Activated T-cell treated with anti-CD3 and anti-CD28 coated beads, Interleukin-2, amount 50 U/mL, for 1 hour (primary cell): ENCODE results near the gene KDM4B.
A peak's percentile ranks its signal among the peaks of the same experiment; 100 is the strongest.

ENCODE experiments used
- DNase-seq: peaks from one replicate; pipeline ENCODE4 v3.0.0-alpha.2; 2020

Gene KDM4B

GRCh38 chr19:4986056-4986455 lies 17.1 kb downstream of the KDM4B start:
- no peak for DNase-seq

GRCh38 chr19:4986471-4986891 lies 17.6 kb downstream of the KDM4B start:
- no peak for DNase-seq

GRCh38 chr19:4987256-4987655 lies 18.3 kb downstream of the KDM4B start:
- DNase-seq: no peak

GRCh38 chr19:4987692-4988370 lies 18.9 kb downstream of the KDM4B start:
- DNase-seq: no peak

GRCh38 chr19:4988770-4989251 lies 19.9 kb downstream of the KDM4B start:
- no peak for DNase-seq

GRCh38 chr19:4990306-4990705 lies 21.4 kb downstream of the KDM4B start:
- DNase-seq: no peak

GRCh38 chr19:4991538-4991937 lies 22.6 kb downstream of the KDM4B start:
- DNase-seq: no peak

DNA sequence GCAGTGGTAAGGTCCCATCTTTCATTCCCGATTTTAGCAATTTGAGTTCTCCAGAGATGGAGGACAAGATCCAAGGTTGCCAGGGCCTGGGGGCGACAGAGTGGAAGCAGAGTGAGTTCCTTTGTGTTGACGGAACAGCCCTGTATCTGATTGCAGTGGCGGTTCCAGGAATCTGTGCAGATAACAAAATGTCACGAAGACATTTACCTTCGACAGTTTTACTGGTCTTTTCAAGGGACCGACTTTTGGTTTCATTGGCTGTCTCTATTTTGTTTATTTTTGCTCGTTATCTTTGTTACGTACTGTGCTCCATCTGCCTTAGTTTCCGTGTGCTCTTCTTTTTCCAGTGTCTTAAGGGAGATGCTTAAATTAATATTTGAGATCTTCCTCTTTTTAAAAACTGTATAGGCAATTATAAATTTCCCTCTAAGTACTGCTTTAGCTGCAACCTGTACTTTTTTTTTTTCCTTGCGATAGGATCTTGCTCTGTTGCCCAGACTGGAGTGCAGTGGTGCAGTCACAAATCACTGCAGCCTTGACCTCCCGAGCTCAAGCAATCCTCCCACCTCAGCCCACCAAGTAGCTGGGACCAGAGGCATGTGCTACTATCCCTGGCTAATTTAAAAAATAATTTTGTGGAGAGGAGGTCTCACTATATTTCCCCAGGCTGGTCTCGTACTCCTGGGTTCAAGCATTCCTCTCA lies 23.2 kb downstream of the KDM4B start:
- DNase-seq: no peak

- DNase-seq: no peak
These were observed 24.8 kb downstream of the KDM4B start for GRCh38 chr19:4993683-4994082.

DNA sequence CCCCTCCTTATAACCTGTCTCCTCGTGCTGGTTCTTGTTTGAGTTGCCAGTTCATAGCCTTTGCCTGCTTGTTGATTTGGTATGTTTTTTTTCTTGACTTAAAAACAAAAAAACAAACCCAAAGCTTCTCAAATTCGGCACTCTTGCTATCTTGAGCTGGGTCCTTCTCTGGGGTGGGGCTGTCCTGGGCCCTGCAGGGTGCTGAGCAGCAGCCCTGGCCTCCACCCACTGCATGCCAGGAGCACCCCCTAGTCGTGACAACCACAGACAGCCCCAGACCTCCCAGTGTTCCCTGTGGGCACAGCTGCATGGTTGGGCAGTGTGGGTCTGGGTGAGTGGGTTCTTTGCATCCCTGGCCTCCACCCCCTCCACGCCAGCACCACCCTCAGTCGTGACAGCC lies 27.8 kb downstream of the KDM4B start:
- DNase-seq: no peak

- no peak for DNase-seq
These were observed 28.4 kb downstream of the KDM4B start for GRCh38 chr19:4997297-4997696.

- DNase-seq: no peak
These were observed 31.3 kb downstream of the KDM4B start for GRCh38 chr19:5000120-5000611.

DNA sequence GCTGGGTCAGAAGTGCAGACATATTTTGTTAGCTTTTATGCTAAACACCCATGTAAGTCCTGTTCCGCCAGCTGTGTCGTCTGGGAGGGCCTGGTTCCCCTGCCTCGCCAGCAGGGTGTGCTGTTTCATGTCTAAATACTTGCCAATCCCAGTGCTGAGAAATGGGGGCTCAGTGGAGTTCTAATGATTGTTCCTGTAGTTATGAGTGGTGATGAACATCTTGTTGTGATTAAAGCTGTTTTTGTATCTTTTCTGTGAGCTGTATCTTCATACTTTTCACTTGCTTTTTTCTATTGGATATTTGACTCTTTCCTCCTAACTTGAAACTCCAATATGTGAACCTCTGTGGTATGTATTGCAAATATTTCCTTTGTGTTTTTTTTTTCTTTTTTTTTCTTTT lies 32.7 kb downstream of the KDM4B start:
- peak; percentile 34 for DNase-seq

DNA sequence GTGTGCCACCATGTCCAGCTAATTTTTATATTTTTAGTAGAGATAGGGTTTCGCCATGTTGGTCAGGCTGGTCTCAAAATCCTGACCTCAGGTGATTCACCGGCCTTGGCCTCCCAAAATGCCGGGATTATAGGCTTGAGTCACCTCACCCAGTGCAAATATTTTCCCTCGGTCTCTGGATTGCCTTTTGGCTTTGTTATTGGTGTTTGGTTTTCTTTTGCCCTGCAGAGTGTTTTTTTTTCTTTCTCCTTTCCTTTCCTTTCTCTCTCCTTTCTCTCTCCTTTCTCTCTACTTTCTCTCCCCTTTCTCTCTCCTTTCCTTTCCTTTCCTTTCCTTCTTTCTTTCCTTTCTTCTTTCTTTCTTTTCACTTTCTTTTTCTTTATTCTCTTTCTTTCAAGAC lies 33.2 kb downstream of the KDM4B start:
- no peak for DNase-seq

- DNase-seq: no peak
These were observed 34.9 kb downstream of the KDM4B start for GRCh38 chr19:5003781-5004180.

DNA sequence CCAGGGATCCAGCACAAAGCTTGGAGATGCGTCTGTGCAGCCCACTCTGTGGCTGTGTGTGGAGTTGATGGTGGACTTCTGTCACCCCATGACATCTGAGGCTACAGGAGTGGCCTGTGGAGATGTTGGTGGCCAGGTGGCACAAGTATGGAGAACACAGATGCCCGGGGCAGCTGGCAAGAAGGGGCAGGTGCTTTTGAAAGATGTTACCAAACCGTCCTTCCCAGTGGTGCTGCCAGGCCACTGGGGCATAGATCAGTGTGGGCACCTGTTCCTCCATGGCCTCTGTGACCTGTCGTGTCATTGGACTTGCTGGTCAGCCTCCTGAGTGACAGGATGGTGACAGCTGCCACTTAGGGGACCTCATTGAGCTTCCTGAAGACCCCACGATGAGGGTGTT lies 36.2 kb downstream of the KDM4B start:
- DNase-seq: no peak

DNA sequence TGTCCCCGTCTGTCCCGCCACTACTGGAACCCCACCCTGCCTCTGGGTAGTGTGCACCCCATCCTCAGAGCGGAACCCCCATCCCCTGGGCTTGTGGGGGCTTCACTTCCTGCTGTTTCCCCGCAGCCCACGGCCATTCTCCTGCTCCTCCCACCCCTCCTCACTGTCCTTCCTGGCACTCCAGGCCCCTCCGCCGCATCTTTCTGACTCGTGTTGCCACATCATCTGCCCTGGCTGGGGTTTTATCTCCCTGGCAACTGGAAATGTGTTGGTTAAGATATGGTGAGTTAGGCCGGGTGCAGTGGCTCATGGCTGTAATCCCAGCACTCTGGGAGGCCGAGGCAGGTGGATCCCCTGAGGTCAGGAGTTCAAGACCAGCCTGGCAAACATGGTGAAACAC lies 37.3 kb downstream of the KDM4B start:
- DNase-seq: no peak

- DNase-seq: no peak
These were observed 37.9 kb downstream of the KDM4B start for GRCh38 chr19:5006821-5007220.

- no peak for DNase-seq
These were observed 42.7 kb downstream of the KDM4B start for GRCh38 chr19:5011476-5012238.

- no peak for DNase-seq
These were observed 44.0 kb downstream of the KDM4B start for GRCh38 chr19:5012688-5013457.

DNA sequence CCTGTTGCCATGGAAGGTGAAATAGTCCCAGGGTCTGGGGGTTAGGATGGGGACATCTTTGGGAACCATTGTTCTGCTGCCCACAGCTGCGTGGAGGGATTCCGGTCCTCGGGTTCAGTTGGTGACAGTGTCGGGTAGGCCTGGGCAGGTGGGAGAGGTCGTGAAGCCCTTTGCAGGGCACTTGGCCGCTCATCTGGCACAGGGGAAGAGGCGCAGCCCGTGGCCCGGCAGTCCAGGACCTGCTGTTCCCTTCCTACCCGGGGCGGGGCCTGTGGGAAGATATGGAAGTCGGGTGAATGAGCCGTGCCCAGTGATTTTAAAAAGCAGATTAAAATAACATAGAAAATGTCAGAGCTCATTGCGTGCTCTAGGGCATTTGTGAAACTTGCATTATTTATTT lies 44.8 kb downstream of the KDM4B start:
- no peak for DNase-seq

- DNase-seq: no peak
These were observed 46.0 kb downstream of the KDM4B start for GRCh38 chr19:5014941-5015340.

DNA sequence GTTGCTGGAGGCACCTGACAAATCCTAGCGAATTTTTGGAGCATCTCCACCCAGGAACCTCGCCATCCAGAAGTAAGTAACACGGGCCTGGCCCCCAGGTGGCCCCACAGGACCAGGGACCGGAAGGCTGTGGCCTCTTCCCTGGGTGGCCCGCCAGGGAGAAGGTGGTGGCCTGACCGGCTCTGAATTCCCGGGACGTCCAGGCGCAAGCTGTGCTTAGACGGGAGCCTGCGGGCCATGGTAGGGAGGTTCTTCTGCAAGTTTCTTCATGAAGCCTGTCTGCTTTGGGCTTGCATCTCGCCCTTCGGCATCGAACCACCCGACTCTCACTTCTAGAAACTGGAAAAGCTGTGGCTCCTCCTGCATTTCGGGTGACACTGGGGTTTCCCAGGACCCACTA lies 47.4 kb downstream of the KDM4B start:
- no peak for DNase-seq
